Measurements from ENCODE around the gene TCEA2. TPM values are rescaled to one million over a fixed set of nuclear protein-coding genes. Genes with fewer than 3 reads are reported as not detected.

TCEA2 gene
- total and polyA plus RNA-seq, 2 of the 13 experiments (the other 11 are each of a cell fraction or from before 2014, with no cell fraction given): 28.1 to 33.7 TPM

- no peak for TF ChIP-seq ZNF275 (CRISPR knock-in tag; IDR thresholded peaks at IDR 0.05; ENCODE audit: borderline replicate concordance)
- no peak for TF ChIP-seq ELK4 (CRISPR knock-in tag; IDR thresholded peaks at IDR 0.05; ENCODE audit: borderline replicate concordance)
- peak; percentile 77 for TF ChIP-seq ZBTB38 (CRISPR knock-in tag; IDR thresholded peaks at IDR 0.05)
- TF ChIP-seq ZNF724P (CRISPR knock-in tag; IDR thresholded peaks at IDR 0.05; ENCODE audit: borderline replicate concordance): no peak
- TF ChIP-seq ZNF800 (CRISPR knock-in tag; IDR thresholded peaks at IDR 0.05): no peak
- 0 out of 2 replicates have a peak, but pooled peaks have one; percentile 14 for TF ChIP-seq ZNF556 (CRISPR knock-in tag; IDR thresholded peaks at IDR 0.05; ENCODE audit: borderline replicate concordance)
- no peak for TF ChIP-seq MAZ (IDR thresholded peaks at IDR 0.05; ENCODE audit: borderline replicate concordance, low read depth, low read length)
- 0 out of 2 replicates have a peak, but pooled peaks have one; percentile 25 for TF ChIP-seq MAZ (CRISPR knock-in tag; IDR thresholded peaks at IDR 0.05; ENCODE audit: low read depth)
- TF ChIP-seq PAXIP1 (CRISPR knock-in tag; conservative IDR thresholded peaks at IDR 0.05): no peak
- TF ChIP-seq ZNF343 (CRISPR knock-in tag; IDR thresholded peaks at IDR 0.05): 0 out of 2 replicates have a peak, but pooled peaks have one; percentile 34
- no peak for TF ChIP-seq SMAD3 (CRISPR knock-in tag; IDR thresholded peaks at IDR 0.05)
- no peak for TF ChIP-seq ZNF205 (CRISPR knock-in tag; IDR thresholded peaks at IDR 0.05)
- no peak for TF ChIP-seq ZNF773 (CRISPR knock-in tag; IDR thresholded peaks at IDR 0.05; ENCODE audit: borderline replicate concordance)
- TF ChIP-seq CHD4 (IDR thresholded peaks at IDR 0.05; ENCODE audit: borderline replicate concordance, low read length): no peak
- TF ChIP-seq IRX3 (CRISPR knock-in tag; IDR thresholded peaks at IDR 0.05; ENCODE audit: borderline replicate concordance, low read depth): no peak
- no peak for TF ChIP-seq KLF11 (CRISPR knock-in tag; IDR thresholded peaks at IDR 0.05)
- peak; percentile 99 for TF ChIP-seq ZBTB33 (CRISPR knock-in tag; IDR thresholded peaks at IDR 0.05)
- TF ChIP-seq ZNF549 (CRISPR knock-in tag; IDR thresholded peaks at IDR 0.05): no peak
- TF ChIP-seq AKAP8 (CRISPR knock-in tag; IDR thresholded peaks at IDR 0.05): 0 out of 2 replicates have a peak, but pooled peaks have one; percentile 57
These were observed 24.3 kb upstream of the TCEA2 start (continued) for GRCh38 chr20:64038565-64039292.
